NCI-H1436 (cell line): Measurements from ENCODE around the gene CMTM7.

Experiments
- DNase-seq: peaks from one replicate; lab custom pipeline; 2025; lab: John Stamatoyannopoulos, UW

CMTM7 gene

GRCh38 chr3:32414522-32415202 is 23.0 kb downstream of the CMTM7 start:
- DNase-seq = no peak

- DNase-seq = no peak
Measured at GRCh38 chr3:32419742-32420125, 28.1 kb downstream of the CMTM7 start.

- no peak for DNase-seq
Measured at GRCh38 chr3:32420126-32421038, 28.7 kb downstream of the CMTM7 start.

GRCh38 chr3:32421185-32421584 is 29.5 kb downstream of the CMTM7 start:
- no peak for DNase-seq

- DNase-seq = no peak
Measured at GRCh38 chr3:32421991-32422859, 30.6 kb downstream of the CMTM7 start.

- DNase-seq = no peak
Measured at GRCh38 chr3:32422943-32423342, 31.3 kb downstream of the CMTM7 start.

GRCh38 chr3:32423534-32423933 is 31.9 kb downstream of the CMTM7 start:
- DNase-seq = no peak

GRCh38 chr3:32423956-32424557 is 32.4 kb downstream of the CMTM7 start:
- no peak for DNase-seq

GRCh38 chr3:32424581-32425250 is 33.1 kb downstream of the CMTM7 start:
- DNase-seq = no peak

GRCh38 chr3:32428092-32429068 is 36.7 kb downstream of the CMTM7 start:
- no peak for DNase-seq

- no peak for DNase-seq
Measured at GRCh38 chr3:32430900-32431299, 39.2 kb downstream of the CMTM7 start.

GRCh38 chr3:32431481-32431880 is 39.8 kb downstream of the CMTM7 start:
- no peak for DNase-seq

GRCh38 chr3:32432045-32432710 is 40.5 kb downstream of the CMTM7 start:
- DNase-seq = no peak

- no peak for DNase-seq
Measured at GRCh38 chr3:32432711-32433530, 41.3 kb downstream of the CMTM7 start.

GRCh38 chr3:32434206-32434605 is 42.6 kb downstream of the CMTM7 start:
- DNase-seq = no peak

- no peak for DNase-seq
Measured at GRCh38 chr3:32435911-32436815, 44.5 kb downstream of the CMTM7 start.

- no peak for DNase-seq
Measured at GRCh38 chr3:32436816-32437189, 45.1 kb downstream of the CMTM7 start.

GRCh38 chr3:32437896-32438295 is 46.2 kb downstream of the CMTM7 start:
- DNase-seq = no peak
